Hepatocyte (in vitro differentiated cells): ENCODE results near the gene EYS. TPM values are rescaled to one million over a fixed set of nuclear protein-coding genes. Genes with fewer than 3 reads are reported as not detected.

Experiments used
- DNase-seq: peaks from one replicate; pipeline ENCODE4 v3.0.0-alpha.2; 2016; ENCODE audit warnings: low spot score
- H2AFZ ChIP-seq: fragments of 200-600 bp; sonication (generic); 2 replicates; pipeline ENCODE4 v1.6.0; 2016; ENCODE audit warnings: antibody characterized with exemption, mild to moderate bottlenecking
- H3K27ac ChIP-seq: fragments of 200-600 bp; sonication (generic); 2 replicates; pipeline ENCODE4 v1.5.1; 2016; ENCODE audit warnings: mild to moderate bottlenecking
- H3K27me3 ChIP-seq: fragments of 200-600 bp; sonication (generic); 2 replicates; pipeline ENCODE4 v1.6.1; 2016
- H3K36me3 ChIP-seq: fragments of 200-600 bp; sonication (generic); replicated peaks from 2 replicates; pipeline ENCODE4 v1.5.1; 2016; ENCODE audit warnings: low read depth; ENCODE audit not compliant: insufficient read depth
- H3K4me1 ChIP-seq: fragments of 200-600 bp; sonication (generic); 2 replicates; pipeline ENCODE4 v1.5.1; 2016; ENCODE audit warnings: mild to moderate bottlenecking, moderate library complexity; ENCODE audit not compliant: insufficient read depth
- H3K4me2 ChIP-seq: fragments of 200-600 bp; sonication (generic); 2 replicates; pipeline ENCODE4 v1.6.0; 2016
- H3K4me3 ChIP-seq: fragments of 200-600 bp; sonication (generic); 2 replicates; pipeline ENCODE4 v1.5.1; 2016; ENCODE audit warnings: mild to moderate bottlenecking
- H3K79me2 ChIP-seq: fragments of 200-600 bp; sonication (generic); 2 replicates; pipeline ENCODE4 v1.6.0; 2017; ENCODE audit warnings: mild to moderate bottlenecking
- H3K9me2 ChIP-seq: fragments of 200-600 bp; sonication (generic); replicated peaks from 2 replicates; pipeline ENCODE4 v1.6.0; 2017; ENCODE audit warnings: mild to moderate bottlenecking; ENCODE audit not compliant: insufficient read depth
- H3K9me3 ChIP-seq: fragments of 200-600 bp; sonication (generic); 2 replicates; pipeline ENCODE4 v1.5.1; 2016; ENCODE audit warnings: low read depth, mild to moderate bottlenecking
- H4K20me1 ChIP-seq: fragments of 200-600 bp; sonication (generic); 2 replicates; pipeline ENCODE4 v1.6.0; 2016; ENCODE audit warnings: mild to moderate bottlenecking; ENCODE audit not compliant: insufficient read depth, poor library complexity, severe bottlenecking
- CTCF ChIP-seq: fragments of 200-600 bp; sonication (generic); IDR thresholded peaks from 2 replicates; pipeline ENCODE4 v1.5.1; 2016; ENCODE audit warnings: antibody characterized with exemption, mild to moderate bottlenecking; ENCODE audit not compliant: poor library complexity
- EZH2 ChIP-seq: fragments of 200-600 bp; sonication (generic); IDR thresholded peaks from 2 replicates; pipeline ENCODE4 v1.6.1; 2016; ENCODE audit warnings: antibody characterized with exemption, mild to moderate bottlenecking, borderline replicate concordance
- EZH2phosphoT487 ChIP-seq: fragments of 200-600 bp; sonication (generic); IDR thresholded peaks from one replicate; pipeline ENCODE4 v1.6.1; 2018; ENCODE audit warnings: antibody characterized with exemption, mild to moderate bottlenecking, low read depth, moderate library complexity; ENCODE audit not compliant: unreplicated experiment, severe bottlenecking
- WGBS: methylation state at CpG from one replicate; pipeline ENCODE4 v1.1.6; 2016; ENCODE audit warnings: low lambda C conversion rate; ENCODE audit errors: missing lambda C conversion rate; 5-methylcytosine and 5-hydroxymethylcytosine counted together
- polyA plus RNA-seq: library from polyadenylated mRNA; unstranded; fragments of >200 nt; fragmentation: Nextera tagmentation; extraction: Ambion mirVana; gene quantifications from 2 replicates; pipeline ENCODE4 v1.2.1, GENCODE V29; 2016
- total RNA-seq: library from RNA; depleted of rRNA; stranded (reverse); fragments of >200 nt; gene quantifications from 2 replicates; pipeline ENCODE4 v1.2.3, GENCODE V29; 2014

EYS gene
- total and polyA plus RNA-seq, 2 experiments from 2014 or later: 0.57 to 0.68 TPM

DNA sequence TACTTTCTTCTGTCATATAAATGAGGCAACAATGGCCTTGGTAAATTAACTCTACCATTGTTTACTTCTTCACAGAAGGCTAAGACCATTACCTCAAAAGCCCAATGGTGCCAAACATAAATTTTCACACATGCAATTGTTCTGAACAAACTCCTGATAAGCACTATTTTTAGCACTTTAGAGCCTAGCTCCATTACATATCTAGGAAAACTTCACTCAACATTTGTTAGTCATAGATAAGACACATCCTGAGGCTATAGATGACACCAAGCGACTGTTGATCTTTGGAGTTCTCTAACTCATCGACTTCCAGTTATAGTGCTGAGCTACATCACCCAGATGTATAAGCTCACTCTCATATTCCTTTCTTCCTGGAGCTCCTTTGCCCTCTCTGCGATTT is 245.9 kb downstream of the EYS start:
- Histone ChIP-seq H3K36me3 (no peaks in the 10 kb centered on the region), H3K27me3 (no peaks in the 10 kb centered on the region), H3K4me1 (no peaks in the 10 kb centered on the region), H4K20me1 (no peaks in the 10 kb centered on the region), H2AFZ (no peak overlapping the region), H3K9me2 (no peaks in the 10 kb centered on the region), H3K4me3 (no peak overlapping the region), H3K4me2 (no peak overlapping the region), H3K27ac (no peak overlapping the region), H3K9me3 (no peaks in the 10 kb centered on the region), H3K79me2 (no peaks in the 10 kb centered on the region)
- 61% methylated on average over 3 of the region's 3 CpGs for WGBS
- TF ChIP-seq EZH2phosphoT487 (no peak), EZH2 (no peak), CTCF (no peak)
- peak; percentile 12 for DNase-seq

- Histone ChIP-seq H2AFZ (no peak overlapping the region), H4K20me1 (no peaks in the 10 kb centered on the region), H3K4me1 (no peaks in the 10 kb centered on the region), H3K79me2 (no peaks in the 10 kb centered on the region), H3K4me2 (no peak overlapping the region), H3K27me3 (no peaks in the 10 kb centered on the region), H3K4me3 (no peak overlapping the region), H3K27ac (no peak overlapping the region), H3K36me3 (no peaks in the 10 kb centered on the region), H3K9me2 (no peaks in the 10 kb centered on the region), H3K9me3 (no peaks in the 10 kb centered on the region)
- TF ChIP-seq CTCF: no peak
- no peak for TF ChIP-seq EZH2phosphoT487
- TF ChIP-seq EZH2: no peak
- no peak for DNase-seq
- WGBS: 88% methylated on average over 1 of the region's 1 CpG
Observed at GRCh38 chr6:65452333-65452732, 254.7 kb downstream of the EYS start.

DNA sequence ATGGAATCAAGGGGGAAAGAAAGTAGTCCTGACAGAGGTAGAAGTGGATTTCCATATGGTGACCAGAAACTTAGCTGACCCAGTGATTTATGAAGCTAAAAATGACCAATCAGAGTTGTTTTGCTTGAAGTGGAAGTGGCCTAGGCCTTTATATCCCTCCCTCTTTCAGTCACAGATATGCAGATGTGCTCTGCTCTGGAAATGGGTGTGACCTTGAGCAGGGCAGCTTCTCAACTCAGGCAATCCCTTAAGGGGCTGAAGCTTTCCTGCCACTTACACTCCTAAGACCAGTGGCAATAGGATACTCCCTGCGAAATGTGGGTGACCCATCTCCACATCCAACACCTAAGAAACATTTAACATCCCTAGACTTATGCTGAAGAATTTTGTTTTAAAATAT is 256.6 kb downstream of the EYS start:
- no peaks in the 10 kb centered on the region for H3K79me2 ChIP-seq
- H3K4me3 ChIP-seq: no peak overlapping the region
- H3K27me3 ChIP-seq: no peaks in the 10 kb centered on the region
- no peak for DNase-seq
- H3K36me3 ChIP-seq: no peaks in the 10 kb centered on the region
- no peak overlapping the region for H3K27ac ChIP-seq
- no peaks in the 10 kb centered on the region for H4K20me1 ChIP-seq
- no peaks in the 10 kb centered on the region for H3K4me1 ChIP-seq
- H3K9me3 ChIP-seq: no peaks in the 10 kb centered on the region
- no peak for TF ChIP-seq EZH2
- no peak for TF ChIP-seq CTCF
- no peak for TF ChIP-seq EZH2phosphoT487
- no peaks in the 10 kb centered on the region for H3K9me2 ChIP-seq
- no peak overlapping the region for H2AFZ ChIP-seq
- no peak overlapping the region for H3K4me2 ChIP-seq
- 83% methylated on average over 1 of the region's 1 CpG for WGBS

- no peak overlapping the region for H3K4me3 ChIP-seq
- no peak overlapping the region for H3K4me2 ChIP-seq
- no peaks in the 10 kb centered on the region for H4K20me1 ChIP-seq
- H3K79me2 ChIP-seq: no peaks in the 10 kb centered on the region
- no peak overlapping the region for H3K27ac ChIP-seq
- H3K36me3 ChIP-seq: no peaks in the 10 kb centered on the region
- 69% methylated on average over 1 of the region's 1 CpG for WGBS
- no peaks in the 10 kb centered on the region for H3K4me1 ChIP-seq
- no peak overlapping the region for H2AFZ ChIP-seq
- no peak for DNase-seq
- no peaks in the 10 kb centered on the region for H3K9me2 ChIP-seq
- no peaks in the 10 kb centered on the region for H3K9me3 ChIP-seq
- no peaks in the 10 kb centered on the region for H3K27me3 ChIP-seq
- TF ChIP-seq EZH2phosphoT487 (no peak), CTCF (no peak), EZH2 (no peak)
Observed at GRCh38 chr6:65449926-65450325, 257.1 kb downstream of the EYS start.
